PC-9 (cell line): Measurements from ENCODE around the gene MCTP1.

Source experiments
- EZH2 ChIP-seq: fragments of 200-600 bp; sonication (generic); IDR thresholded peaks from 2 replicates; pipeline ENCODE4 v1.8.0; 2017; ENCODE audit warnings: antibody characterized with exemption, low read depth
- TF ChIP-seq, protein P1 (sequence below): fragments of 200-600 bp; sonication (generic); conservative IDR thresholded peaks from 2 replicates; pipeline ENCODE4 v1.6.1; 2017; ENCODE audit warnings: mixed run types, antibody characterized with exemption, mild to moderate bottlenecking, moderate library complexity

DNA sequence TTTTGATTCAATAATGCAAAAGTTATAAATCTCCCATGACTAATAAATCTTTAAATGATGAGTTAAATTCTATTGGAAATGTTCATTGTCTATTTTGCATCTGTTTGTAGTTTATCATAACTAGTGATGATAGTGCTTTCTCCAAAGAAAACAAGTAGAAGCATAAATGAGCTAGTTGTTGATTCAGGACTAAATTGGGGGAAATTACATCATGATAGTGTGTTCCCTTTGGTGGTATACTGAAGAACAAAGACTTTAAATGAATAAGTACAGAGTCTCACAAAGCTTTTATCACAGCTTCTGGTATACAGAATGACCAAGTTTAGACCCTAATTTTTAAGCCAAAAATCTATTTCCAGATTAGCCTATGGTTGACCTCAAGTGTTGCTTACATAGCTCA, 173.8 kb downstream of the MCTP1 start:
- TF ChIP-seq, protein P1, sequence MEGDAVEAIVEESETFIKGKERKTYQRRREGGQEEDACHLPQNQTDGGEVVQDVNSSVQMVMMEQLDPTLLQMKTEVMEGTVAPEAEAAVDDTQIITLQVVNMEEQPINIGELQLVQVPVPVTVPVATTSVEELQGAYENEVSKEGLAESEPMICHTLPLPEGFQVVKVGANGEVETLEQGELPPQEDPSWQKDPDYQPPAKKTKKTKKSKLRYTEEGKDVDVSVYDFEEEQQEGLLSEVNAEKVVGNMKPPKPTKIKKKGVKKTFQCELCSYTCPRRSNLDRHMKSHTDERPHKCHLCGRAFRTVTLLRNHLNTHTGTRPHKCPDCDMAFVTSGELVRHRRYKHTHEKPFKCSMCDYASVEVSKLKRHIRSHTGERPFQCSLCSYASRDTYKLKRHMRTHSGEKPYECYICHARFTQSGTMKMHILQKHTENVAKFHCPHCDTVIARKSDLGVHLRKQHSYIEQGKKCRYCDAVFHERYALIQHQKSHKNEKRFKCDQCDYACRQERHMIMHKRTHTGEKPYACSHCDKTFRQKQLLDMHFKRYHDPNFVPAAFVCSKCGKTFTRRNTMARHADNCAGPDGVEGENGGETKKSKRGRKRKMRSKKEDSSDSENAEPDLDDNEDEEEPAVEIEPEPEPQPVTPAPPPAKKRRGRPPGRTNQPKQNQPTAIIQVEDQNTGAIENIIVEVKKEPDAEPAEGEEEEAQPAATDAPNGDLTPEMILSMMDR = no peak
- no peak for TF ChIP-seq EZH2
